Astrocyte of the cerebellum (primary cell): ENCODE results near the gene NAMPT.
"Not testable (repeated sequence)": the region's sequence is repeated elsewhere in the genome, so short reads cannot be mapped to it uniquely, and the experiment has no call there.

ENCODE experiments used
- DNase-seq: peaks from one replicate; pipeline ENCODE4 v3.0.0-alpha.2; 2011; ENCODE audit warnings: low read depth
- H3K4me3 ChIP-seq: 2 replicates; pipeline ENCODE4 v1.5.1; 2011; ENCODE audit warnings: mild to moderate bottlenecking, low read depth, low read length, moderate library complexity
- in situ Hi-C: cut with HindIII; loops from 2 replicates; pipeline ENCODE4 v1.10.0; 2017; ENCODE audit warnings: low sequenced_read_pairs
- TF ChIP-seq, protein P1 (sequence below): IDR thresholded peaks from 2 replicates; pipeline ENCODE4 v1.5.1; 2012; ENCODE audit warnings: low read length, low read depth, moderate library complexity, mild to moderate bottlenecking; ENCODE audit errors: missing control alignments

NAMPT gene

DNA sequence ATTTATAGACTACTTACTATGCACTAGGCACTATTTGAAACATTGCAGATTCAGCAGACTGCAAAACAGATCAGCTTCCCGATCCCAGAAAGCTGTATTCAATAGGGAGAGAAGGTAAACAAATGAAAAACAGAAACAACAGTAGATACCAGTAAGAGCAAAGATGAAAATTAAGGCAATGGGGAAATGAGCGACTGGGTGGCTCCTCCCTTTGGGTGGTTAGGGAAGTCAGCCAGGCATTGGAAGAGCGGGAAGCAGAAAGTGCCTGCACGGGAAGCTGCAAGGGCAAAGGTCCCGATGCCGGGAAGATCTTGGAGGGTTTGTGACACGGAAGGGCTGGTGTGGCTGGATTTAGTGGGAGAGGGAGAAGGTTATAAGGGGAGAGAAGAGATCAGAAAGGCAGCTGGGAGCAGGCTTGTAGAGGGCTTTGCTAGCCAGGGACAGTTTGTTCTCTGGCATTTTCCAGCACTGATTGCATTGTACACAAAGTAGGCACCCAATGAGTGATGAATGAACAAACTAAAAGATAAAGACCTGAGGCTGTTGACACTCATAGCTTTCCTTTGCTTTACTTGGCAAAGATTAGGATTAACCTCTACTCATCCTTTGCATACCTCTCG lies 67.8 kb downstream of the NAMPT start:
- in situ Hi-C loops, result no loop called here
- peak overlapping the region; percentile 18 for H3K4me3 ChIP-seq
- TF ChIP-seq, protein P1, sequence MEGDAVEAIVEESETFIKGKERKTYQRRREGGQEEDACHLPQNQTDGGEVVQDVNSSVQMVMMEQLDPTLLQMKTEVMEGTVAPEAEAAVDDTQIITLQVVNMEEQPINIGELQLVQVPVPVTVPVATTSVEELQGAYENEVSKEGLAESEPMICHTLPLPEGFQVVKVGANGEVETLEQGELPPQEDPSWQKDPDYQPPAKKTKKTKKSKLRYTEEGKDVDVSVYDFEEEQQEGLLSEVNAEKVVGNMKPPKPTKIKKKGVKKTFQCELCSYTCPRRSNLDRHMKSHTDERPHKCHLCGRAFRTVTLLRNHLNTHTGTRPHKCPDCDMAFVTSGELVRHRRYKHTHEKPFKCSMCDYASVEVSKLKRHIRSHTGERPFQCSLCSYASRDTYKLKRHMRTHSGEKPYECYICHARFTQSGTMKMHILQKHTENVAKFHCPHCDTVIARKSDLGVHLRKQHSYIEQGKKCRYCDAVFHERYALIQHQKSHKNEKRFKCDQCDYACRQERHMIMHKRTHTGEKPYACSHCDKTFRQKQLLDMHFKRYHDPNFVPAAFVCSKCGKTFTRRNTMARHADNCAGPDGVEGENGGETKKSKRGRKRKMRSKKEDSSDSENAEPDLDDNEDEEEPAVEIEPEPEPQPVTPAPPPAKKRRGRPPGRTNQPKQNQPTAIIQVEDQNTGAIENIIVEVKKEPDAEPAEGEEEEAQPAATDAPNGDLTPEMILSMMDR, result no peak
- DNase-seq, result no peak

DNA sequence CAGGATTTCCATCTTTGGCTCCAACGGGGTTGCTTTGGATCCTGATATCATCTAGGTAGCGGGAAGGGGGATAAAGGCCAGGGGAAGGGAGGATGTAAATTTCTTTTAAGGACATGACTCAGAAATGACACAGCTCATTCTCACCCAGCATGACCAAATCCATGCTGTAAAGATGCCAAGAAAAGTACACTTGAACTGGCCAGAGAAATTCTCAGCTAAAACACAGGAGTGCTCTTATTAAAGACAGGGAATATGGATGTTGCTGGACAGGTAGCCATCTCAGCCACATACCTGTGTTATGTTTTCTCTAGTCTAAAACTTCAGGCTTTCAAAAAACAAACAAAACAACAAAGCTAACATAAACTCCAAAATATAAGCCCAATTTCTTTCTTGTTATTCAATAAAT lies 68.3 kb downstream of the NAMPT start:
- in situ Hi-C loops, result no loop called here
- no peak overlapping the region for H3K4me3 ChIP-seq
- TF ChIP-seq, protein P1, result no peak
- DNase-seq, result peak; percentile 92

DNA sequence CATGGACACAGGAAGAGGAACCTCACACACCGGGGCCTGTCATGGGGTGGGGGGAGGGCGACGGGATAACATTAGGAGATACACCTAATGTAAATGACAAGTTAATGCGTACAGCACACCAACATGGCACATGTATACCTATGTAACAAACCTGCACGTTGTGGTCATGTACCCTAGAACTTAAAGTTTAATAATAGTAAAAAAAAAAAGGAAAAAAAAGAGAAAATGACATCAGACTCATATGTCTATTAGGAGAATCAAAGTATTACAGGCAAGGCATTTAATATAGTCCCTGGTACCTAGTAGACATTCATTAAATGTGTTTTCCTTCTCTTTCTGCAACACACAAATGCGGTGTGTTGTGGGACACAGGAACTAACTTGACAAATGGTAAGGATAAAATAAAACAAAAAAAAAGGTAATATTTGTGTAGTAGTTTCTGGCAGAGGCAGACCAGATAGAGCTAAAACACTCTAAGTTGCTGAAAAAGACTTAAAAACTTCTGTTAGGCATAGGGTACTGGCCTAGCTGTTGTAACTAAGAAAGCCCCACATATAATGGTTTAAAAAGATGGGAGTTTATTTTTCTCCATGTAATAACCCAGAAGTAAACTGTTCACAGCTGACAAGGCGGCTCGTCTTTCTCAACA lies 68.8 kb downstream of the NAMPT start:
- TF ChIP-seq, protein P1, result no peak
- no peak overlapping the region for H3K4me3 ChIP-seq
- DNase-seq, result no peak
- in situ Hi-C loops, result no loop called here

DNA sequence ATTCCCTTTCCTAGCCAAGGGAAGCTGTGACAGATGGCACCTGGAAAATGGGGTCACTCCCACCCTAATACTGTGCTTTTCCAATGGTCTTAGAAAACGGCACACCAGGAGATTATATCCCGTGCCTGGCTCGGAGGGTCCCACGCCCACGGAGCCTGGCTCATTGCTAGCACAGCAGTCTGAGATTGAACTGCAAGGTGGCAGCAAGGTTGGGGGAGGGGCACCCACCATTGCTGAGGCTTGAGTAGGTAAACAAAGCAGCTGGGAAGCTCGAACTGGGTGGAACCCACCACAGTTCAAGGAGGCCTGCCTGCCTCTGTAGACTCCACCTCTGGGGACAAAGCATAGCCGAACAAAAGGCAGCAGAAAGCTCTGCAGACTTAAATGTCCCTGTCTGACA lies 75.8 kb downstream of the NAMPT start:
- H3K4me3 ChIP-seq, DNase-seq, in situ Hi-C loops: not testable (repeated sequence)

DNA sequence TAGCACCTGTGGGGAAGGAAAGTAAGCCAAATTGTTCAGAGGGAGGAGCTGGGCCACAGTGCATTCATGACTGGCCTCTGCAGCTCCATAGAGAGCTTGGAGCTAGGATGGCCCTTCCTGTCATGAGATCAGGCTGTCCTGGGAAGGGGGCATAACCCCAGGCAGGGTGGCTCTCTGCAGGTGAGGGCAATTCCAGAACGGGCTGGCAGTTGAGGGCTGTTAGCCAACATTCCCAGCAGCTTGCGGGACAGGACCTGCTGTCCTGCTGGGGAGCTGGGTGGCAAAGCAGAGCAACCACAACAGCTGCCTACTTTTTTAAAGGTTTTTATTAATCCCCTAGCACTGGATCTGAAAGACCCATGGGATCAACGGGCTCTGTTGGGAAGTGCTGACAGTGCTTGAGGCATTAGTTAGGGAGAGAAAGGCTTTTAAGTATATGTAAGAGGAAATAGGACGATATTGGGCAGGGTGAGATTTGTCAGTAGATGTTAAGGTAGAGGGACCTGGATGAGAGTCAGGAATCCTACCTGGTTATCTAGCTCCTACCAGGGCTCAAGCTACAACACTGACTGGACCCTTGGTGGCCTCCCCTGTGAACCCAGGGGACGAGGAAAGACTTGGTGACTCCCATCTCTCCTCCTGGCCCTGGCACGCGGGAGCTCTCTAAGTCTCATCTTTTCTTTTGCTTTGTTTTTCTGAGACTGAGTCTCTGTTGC lies 77.8 kb downstream of the NAMPT start:
- in situ Hi-C loops, result no loop called here
- DNase-seq, result no peak
- no peak overlapping the region for H3K4me3 ChIP-seq
- TF ChIP-seq, protein P1, result no peak

DNA sequence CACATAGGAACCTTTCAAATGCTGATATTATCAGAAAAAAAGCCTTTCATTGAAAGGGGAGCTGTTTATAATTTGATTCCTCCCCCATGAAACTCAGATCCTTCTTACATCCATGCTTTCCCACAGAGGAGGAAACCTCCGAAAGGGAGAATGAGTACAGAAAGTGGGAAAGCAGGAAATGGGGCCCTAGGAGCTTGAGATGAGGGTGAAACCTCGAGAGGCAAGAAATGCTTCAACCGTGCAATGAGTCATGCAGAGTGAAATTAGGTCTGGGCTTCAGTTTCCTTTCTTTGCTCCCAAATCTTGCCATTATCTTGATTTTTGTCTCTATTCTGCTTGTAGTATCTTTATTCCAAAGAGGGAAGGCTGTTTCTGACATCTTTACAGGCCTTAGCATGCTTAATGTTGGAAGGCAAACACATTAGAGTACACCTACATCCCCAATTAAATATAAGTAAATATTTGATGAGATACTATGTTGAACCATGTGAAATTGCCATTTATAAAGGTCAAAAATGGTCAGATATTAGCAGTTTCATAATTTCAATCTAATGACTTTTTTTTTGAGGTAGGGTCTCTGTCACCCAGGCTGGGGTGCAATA lies 79.1 kb downstream of the NAMPT start:
- in situ Hi-C loops, result no loop called here
- no peak for DNase-seq
- TF ChIP-seq, protein P1, result no peak
- no peak overlapping the region for H3K4me3 ChIP-seq
